Gastrocnemius medialis (tissue), 4 donors: Measurements from ENCODE around the gene HIVEP3. TPM values are rescaled to one million over a fixed set of nuclear protein-coding genes. Genes with fewer than 3 reads are reported as not detected.

Source experiments
- ATAC-seq, 2 donors: fragments of 150-250 bp; one replicate each; pipeline ENCODE4 v1.9.1; 2016
- DNase-seq, 2 donors: peaks; one replicate each; pipeline ENCODE4 v3.0.0-alpha.2; 2019
- H3K27ac ChIP-seq, 4 donors: fragments of 200-600 bp; sonication (generic); 1 replicate in 1 of 4; 2 replicates in 3 of 4; pipeline ENCODE4 v1.5.1; 2016 to 2018; ENCODE audit warnings: mild to moderate bottlenecking in 2 of 4, moderate library complexity in 1 of 4
- H3K27me3 ChIP-seq, 3 donors: fragments of 200-600 bp; sonication (generic) in 2 of 3; 1 replicate in 1 of 3; 2 replicates in 2 of 3; pipeline versions ENCODE4 v1.5.1 to v1.6.0; 2016 to 2019; ENCODE audit warnings: mild to moderate bottlenecking in 1 of 3, moderate library complexity in 1 of 3
- H3K36me3 ChIP-seq, 2 donors: fragments of 200-600 bp; sonication (generic) in 1 of 2; one replicate each; pipeline ENCODE4 v1.5.1; 2017 to 2018
- H3K4me1 ChIP-seq, 2 donors: fragments of 200-600 bp; sonication (generic) in 1 of 2; one replicate each; pipeline ENCODE4 v1.5.1; 2016 to 2017; ENCODE audit warnings: mild to moderate bottlenecking in 2 of 2
- H3K4me3 ChIP-seq, 4 donors: fragments of 200-600 bp; sonication (generic) in 3 of 4; 1 replicate in 1 of 4; 2 replicates in 3 of 4; pipeline ENCODE4 v1.5.1; 2016 to 2019; ENCODE audit warnings: mild to moderate bottlenecking in 2 of 4
- H3K9me3 ChIP-seq, 3 donors: fragments of 200-600 bp; sonication (generic) in 2 of 3; 1 replicate in 1 of 3; 2 replicates in 2 of 3; pipeline ENCODE4 v1.5.1; 2016 to 2019
- POLR2A ChIP-seq, 2 donors: fragments of 450-650 bp; IDR thresholded peaks; one replicate each; pipeline ENCODE4 v1.6.1; 2017; ENCODE audit warnings: antibody characterized with exemption in 2 of 2, mild to moderate bottlenecking in 2 of 2, moderate library complexity in 2 of 2
- in situ Hi-C, 4 donors: fragments of 200-750 bp; cut with MboI; loops; one replicate each; pipeline versions ENCODE4 v1.15.0 to v1.8.0; 2017; ENCODE audit warnings: low sequenced_read_pairs in 4 of 4
- intact Hi-C: fragments of 100-400 bp; cut with DNase I; formaldehyde crosslinking; loops from one replicate; pipeline ENCODE4 v1.15.1; 2023; ENCODE audit warnings: low total_unique reads
- total RNA-seq, 4 donors: library from RNA; depleted of rRNA; stranded (reverse); fragments of >200 nt; gene quantifications; one replicate each; pipeline versions ENCODE4 v1.1.0 to v1.2.3, GENCODE V29; 2016
- TF ChIP-seq, protein P1 (sequence below), 5 experiments: fragments of 450-650 bp in 3 of 5; fragments of 200-600 bp in 2 of 5; sonication (generic) in 2 of 5; IDR thresholded peaks in 4 of 5; conservative IDR thresholded peaks in 1 of 5; 1 replicate in 4 of 5; 2 replicates in 1 of 5; pipeline ENCODE4 v1.5.1; 2016 to 2019; ENCODE audit warnings: antibody characterized with exemption in 5 of 5, mild to moderate bottlenecking in 3 of 5, moderate library complexity in 3 of 5

Gene HIVEP3
- total RNA-seq, 4 donors from 2014 or later = 0.80 to 1.8 (median 1.3) TPM

DNA sequence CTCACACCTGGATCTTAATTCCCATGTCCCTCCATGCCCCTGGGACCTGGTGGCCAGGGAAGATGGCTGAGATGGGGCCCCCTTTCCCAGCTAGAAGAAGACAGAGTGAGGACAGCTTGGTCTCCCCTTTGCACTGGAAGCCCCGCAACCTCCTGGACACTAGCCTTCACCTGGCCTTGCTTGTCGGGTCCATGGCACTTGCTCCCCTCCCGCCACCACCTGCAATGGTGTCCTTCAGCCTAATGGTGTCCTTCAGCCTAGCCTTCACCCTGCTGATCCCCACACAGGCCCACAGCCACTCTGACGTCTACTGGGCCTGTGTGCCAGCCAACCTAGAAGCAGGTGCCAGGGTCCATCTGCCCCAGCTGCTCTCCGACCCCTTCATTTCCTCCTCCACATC, 388.3 kb downstream of the HIVEP3 start:
- DNase-seq (peak in 1 of 2 donors; percentile 8), ATAC-seq (no peak)
- TF ChIP-seq POLR2A (IDR thresholded peaks at IDR 0.05) = no peak
- TF ChIP-seq, protein P1, sequence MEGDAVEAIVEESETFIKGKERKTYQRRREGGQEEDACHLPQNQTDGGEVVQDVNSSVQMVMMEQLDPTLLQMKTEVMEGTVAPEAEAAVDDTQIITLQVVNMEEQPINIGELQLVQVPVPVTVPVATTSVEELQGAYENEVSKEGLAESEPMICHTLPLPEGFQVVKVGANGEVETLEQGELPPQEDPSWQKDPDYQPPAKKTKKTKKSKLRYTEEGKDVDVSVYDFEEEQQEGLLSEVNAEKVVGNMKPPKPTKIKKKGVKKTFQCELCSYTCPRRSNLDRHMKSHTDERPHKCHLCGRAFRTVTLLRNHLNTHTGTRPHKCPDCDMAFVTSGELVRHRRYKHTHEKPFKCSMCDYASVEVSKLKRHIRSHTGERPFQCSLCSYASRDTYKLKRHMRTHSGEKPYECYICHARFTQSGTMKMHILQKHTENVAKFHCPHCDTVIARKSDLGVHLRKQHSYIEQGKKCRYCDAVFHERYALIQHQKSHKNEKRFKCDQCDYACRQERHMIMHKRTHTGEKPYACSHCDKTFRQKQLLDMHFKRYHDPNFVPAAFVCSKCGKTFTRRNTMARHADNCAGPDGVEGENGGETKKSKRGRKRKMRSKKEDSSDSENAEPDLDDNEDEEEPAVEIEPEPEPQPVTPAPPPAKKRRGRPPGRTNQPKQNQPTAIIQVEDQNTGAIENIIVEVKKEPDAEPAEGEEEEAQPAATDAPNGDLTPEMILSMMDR (IDR thresholded peaks at IDR 0.05 in 4 of 5, conservative IDR thresholded peaks at IDR 0.05 in 1 of 5) = no peak
- no peaks in the 10 kb centered on the region for H3K4me1 ChIP-seq
- intact Hi-C loops = no loop called here
- no peak overlapping the region for H3K27ac ChIP-seq
- H3K36me3 ChIP-seq = no peaks in the 10 kb centered on the region
- no peak overlapping the region for H3K4me3 ChIP-seq
- H3K9me3 ChIP-seq = no peaks in the 10 kb centered on the region
- no peaks in the 10 kb centered on the region for H3K27me3 ChIP-seq
- in situ Hi-C loops = no loop called here

GRCh38 chr1:41529621-41530395, 388.9 kb downstream of the HIVEP3 start:
- no peaks in the 10 kb centered on the region for H3K9me3 ChIP-seq
- no peaks in the 10 kb centered on the region for H3K4me1 ChIP-seq
- no peaks in the 10 kb centered on the region for H3K36me3 ChIP-seq
- TF ChIP-seq POLR2A (IDR thresholded peaks at IDR 0.05) = no peak
- TF ChIP-seq, protein P1 (IDR thresholded peaks at IDR 0.05 in 4 of 5, conservative IDR thresholded peaks at IDR 0.05 in 1 of 5) = no peak
- in situ Hi-C loops (no loop called here), intact Hi-C loops (no loop called here)
- H3K27me3 ChIP-seq = no peaks in the 10 kb centered on the region
- H3K27ac ChIP-seq = no peak overlapping the region
- H3K4me3 ChIP-seq = no peak overlapping the region
- ATAC-seq (no peak), DNase-seq (peak in 1 of 2 donors; percentile 4)

DNA sequence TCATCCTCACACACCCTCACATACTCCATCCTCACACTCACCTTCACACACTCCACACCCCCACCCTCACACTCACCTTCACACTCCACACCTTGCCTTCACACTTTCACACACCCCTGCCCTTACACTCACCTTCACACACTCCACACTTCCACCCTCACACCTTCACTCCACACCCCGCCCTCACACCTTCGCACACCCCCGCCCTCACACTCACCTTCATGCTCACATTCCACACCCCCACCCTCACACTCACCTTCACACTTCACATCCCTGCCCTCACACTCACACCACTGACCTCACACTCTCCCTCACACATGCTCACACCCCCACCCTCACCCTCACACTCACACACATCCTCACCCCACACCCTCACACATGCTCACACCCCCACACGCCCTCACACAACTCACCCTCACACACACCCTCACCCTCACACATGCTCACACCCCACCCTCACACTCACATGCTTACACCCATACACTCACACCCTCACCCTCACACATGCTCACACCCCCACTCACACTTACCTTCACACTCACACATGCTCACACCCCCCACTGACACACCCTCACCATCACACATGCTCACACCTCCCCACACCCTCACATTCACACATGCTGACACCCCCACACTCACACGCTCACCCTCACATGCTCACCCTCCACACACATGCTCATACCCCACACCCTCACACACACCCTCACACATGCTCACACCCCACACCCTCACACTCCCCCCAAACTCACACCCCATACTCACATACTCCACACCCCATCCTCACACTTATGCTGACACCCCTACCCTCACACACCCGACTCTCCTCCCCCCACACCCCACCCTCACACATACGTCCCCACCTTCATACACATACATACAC, 389.8 kb downstream of the HIVEP3 start:
- peak in 1 of 2 donors; percentile 5 for DNase-seq
- Histone ChIP-seq H3K9me3 (no peaks in the 10 kb centered on the region), H3K27me3 (no peaks in the 10 kb centered on the region), H3K4me3 (no peak overlapping the region), H3K36me3 (no peaks in the 10 kb centered on the region), H3K27ac (no peak overlapping the region), H3K4me1 (no peaks in the 10 kb centered on the region)
- in situ Hi-C loops = no loop called here
- intact Hi-C loops = no loop called here
- ATAC-seq = no peak
- TF ChIP-seq POLR2A (IDR thresholded peaks at IDR 0.05) = no peak
- TF ChIP-seq, protein P1 (IDR thresholded peaks at IDR 0.05 in 4 of 5, conservative IDR thresholded peaks at IDR 0.05 in 1 of 5) = no peak

- TF ChIP-seq, protein P1 (IDR thresholded peaks at IDR 0.05 in 4 of 5, conservative IDR thresholded peaks at IDR 0.05 in 1 of 5) = no peak
- no peak for TF ChIP-seq POLR2A (IDR thresholded peaks at IDR 0.05)
- DNase-seq = no peak
Observed at GRCh38 chr1:41528106-41528505, 390.6 kb downstream of the HIVEP3 start.

More at GRCh38 chr1:41528106-41528505, 390.6 kb downstream of the HIVEP3 start:
- intact Hi-C loops = no loop called here
- H3K4me1 ChIP-seq = no peaks in the 10 kb centered on the region
- no peaks in the 10 kb centered on the region for H3K27me3 ChIP-seq
- in situ Hi-C loops = no loop called here
- no peak overlapping the region for H3K27ac ChIP-seq
- H3K9me3 ChIP-seq = no peaks in the 10 kb centered on the region
- ATAC-seq = no peak
- H3K4me3 ChIP-seq = no peak overlapping the region
- H3K36me3 ChIP-seq = no peaks in the 10 kb centered on the region
